HG02678 (cell line): Measurements from ENCODE around the gene SPAG4.

ENCODE experiments used
- ATAC-seq: cut with Tn5 transposase; IDR thresholded peaks from one replicate; pipeline ENCODE4 v1.9.1; 2021; ENCODE audit warnings: mild to moderate bottlenecking, moderate library complexity; ENCODE audit not compliant: unreplicated experiment

Gene SPAG4

GRCh38 chr20:35598899-35599775 lies 16.5 kb upstream of the SPAG4 start:
- ATAC-seq: no peak

- no peak for ATAC-seq
Observed at GRCh38 chr20:35599776-35600120, 15.9 kb upstream of the SPAG4 start.

- no peak for ATAC-seq
Observed at GRCh38 chr20:35600176-35600992, 15.2 kb upstream of the SPAG4 start.

- ATAC-seq: peak; percentile 62
Observed at GRCh38 chr20:35600993-35601973, 14.3 kb upstream of the SPAG4 start.

GRCh38 chr20:35601990-35602389 lies 13.6 kb upstream of the SPAG4 start:
- no peak for ATAC-seq

- ATAC-seq: no peak
Observed at GRCh38 chr20:35602851-35603495, 12.7 kb upstream of the SPAG4 start.

GRCh38 chr20:35603695-35604448 lies 11.8 kb upstream of the SPAG4 start:
- no peak for ATAC-seq

- ATAC-seq: no peak
Observed at GRCh38 chr20:35604449-35604747, 11.2 kb upstream of the SPAG4 start.

GRCh38 chr20:35606127-35606526 lies 9.5 kb upstream of the SPAG4 start:
- ATAC-seq: no peak

GRCh38 chr20:35607003-35607735 lies 8.5 kb upstream of the SPAG4 start:
- no peak for ATAC-seq

- ATAC-seq: no peak
Observed at GRCh38 chr20:35610833-35611427, 4.7 kb upstream of the SPAG4 start.

GRCh38 chr20:35611482-35611881 lies 4.1 kb upstream of the SPAG4 start:
- ATAC-seq: peak; percentile 40

GRCh38 chr20:35616465-35617396 lies 1.1 kb downstream of the SPAG4 start:
- no peak for ATAC-seq

GRCh38 chr20:35617397-35618262 lies 2.0 kb downstream of the SPAG4 start:
- ATAC-seq: no peak

GRCh38 chr20:35618263-35619131 lies 2.9 kb downstream of the SPAG4 start:
- no peak for ATAC-seq
